ENCODE data around the gene RIT1.
"Not testable (repeated sequence)": the region's sequence is repeated elsewhere in the genome, so short reads cannot be mapped to it uniquely, and the experiment has no call there.

The RIT1 gene

DNA sequence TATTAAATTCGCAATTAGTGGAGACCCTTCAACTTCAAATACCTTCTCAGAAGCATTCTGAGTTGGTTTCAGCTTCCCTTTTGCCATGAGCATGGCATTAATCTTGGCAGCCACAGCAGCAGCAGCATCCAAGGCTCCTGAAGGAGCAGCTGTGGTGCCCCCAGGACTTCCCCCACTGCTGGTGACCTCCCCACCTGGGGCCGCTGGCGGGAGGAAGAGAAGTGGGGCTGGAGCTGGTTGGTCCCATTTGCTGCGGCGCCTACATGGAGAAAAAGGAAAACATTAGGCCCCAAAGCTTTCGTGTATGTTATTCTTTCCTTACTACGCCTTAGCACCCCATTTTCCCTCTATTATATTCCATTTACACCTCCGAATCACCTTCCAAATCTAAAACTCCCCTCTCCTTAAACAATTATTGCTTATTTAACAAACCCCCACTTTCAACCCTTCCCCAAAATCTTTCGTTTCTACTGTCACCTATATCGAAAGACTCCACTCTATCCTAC, 22.5 kb upstream of the RIT1 start:
- DNase-seq: no peak

- DNase-seq: no peak
These were observed 21.3 kb upstream of the RIT1 start for GRCh38 chr1:155932487-155932886.

DNA sequence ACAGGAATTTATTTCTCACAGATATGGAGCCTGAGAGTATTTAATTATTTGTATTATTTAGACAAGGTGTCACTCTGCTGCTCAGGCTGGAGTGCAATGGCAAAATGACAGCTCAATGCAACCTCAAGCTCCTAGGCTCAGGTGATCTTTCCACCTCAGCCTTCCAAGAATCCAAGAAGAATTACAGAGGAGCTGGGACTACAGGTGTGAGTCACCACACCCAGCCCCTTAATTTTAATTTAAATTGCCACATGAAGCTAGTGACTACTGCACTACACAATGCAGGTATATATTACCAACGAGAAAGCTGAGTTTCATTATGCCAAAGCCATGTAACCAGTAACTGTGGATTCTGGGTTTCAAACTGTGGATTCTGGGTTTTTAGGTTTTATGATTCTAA, 20.9 kb upstream of the RIT1 start:
- DNase-seq: no peak

GRCh38 chr1:155931332-155932038, 20.3 kb upstream of the RIT1 start:
- no peak for DNase-seq

DNA sequence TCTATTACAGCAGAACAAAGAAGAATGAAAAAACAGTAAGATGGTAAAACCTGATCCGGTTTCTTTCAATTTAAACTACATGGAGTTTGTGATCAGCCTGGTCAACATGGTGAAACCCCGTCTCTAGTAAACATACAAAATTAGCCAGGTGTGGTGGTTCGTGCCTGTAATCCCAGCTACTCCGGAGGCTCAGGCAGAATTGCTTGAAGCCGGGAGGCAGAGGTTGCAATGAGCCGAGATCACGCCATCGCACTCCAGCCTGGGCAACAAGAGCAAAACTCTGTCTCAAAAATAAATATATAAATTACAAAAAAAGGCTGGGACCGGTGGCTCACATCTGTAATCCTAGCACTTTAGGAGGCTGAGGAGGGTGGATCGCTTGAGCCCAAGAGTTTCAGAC, 19.6 kb upstream of the RIT1 start:
- not testable (repeated sequence) for DNase-seq

GRCh38 chr1:155929057-155929456, 17.9 kb upstream of the RIT1 start:
- no peak for DNase-seq

GRCh38 chr1:155925506-155925905, 14.4 kb upstream of the RIT1 start:
- no peak for DNase-seq

- DNase-seq: no peak
These were observed 9.6 kb upstream of the RIT1 start for GRCh38 chr1:155920717-155921116.

GRCh38 chr1:155919801-155920200, 8.7 kb upstream of the RIT1 start:
- no peak for DNase-seq

DNA sequence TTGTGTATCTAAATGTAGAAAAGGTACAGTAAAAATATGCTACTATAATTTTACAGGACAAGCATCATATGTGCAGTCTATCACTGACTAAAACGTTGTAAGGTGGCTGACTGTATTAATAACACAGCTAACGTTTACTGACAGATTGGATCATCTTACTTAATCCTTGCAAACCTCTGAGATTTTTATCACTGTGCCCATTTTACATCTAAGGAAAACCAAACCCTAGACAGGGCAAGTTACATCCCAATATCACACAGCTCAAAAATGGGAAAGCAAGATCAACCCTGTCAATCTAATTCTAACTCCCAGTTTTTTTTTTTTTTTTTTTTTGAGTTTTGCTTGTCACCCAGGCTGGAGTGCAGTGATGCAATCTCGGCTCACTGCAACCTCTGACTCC, 7.5 kb upstream of the RIT1 start:
- DNase-seq: no peak

DNA sequence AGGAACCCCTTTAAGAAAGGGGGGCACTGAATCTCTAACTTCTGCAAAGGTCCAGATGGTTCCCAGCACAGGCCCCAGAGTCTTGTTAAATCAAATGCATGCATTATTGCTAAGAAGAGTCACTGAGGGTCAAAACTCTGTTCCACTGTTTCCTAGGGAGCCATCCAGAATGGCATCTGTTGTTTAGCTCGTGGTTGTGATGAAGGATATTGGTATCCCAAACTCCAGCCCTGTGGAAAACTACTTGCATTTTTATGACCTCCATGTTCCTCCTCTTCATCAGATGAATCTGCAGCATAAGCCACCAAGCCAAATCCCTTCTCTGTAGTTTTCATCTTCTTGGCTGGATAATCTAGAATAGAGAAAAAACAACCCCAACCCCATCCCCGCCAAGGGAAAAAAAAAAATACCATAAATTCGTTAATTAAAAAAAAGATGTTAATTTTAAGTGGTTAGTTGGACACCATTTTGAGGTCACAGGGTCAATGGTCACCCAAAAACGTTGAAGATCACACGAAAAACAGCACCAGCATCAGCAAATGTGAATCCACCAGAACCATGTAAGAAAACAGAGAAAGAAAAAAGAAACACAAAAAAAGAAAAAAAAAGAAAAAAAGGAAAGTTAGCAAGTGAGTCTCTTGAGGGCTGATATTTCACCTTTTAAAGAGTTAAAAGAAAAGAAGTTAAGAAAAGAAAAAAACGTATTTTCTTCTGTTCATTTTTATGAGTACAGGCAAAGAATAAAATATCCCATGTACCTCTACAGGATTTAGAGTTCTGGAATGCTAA, 3.0 kb upstream of the RIT1 start:
- DNase-seq: no peak

DNA sequence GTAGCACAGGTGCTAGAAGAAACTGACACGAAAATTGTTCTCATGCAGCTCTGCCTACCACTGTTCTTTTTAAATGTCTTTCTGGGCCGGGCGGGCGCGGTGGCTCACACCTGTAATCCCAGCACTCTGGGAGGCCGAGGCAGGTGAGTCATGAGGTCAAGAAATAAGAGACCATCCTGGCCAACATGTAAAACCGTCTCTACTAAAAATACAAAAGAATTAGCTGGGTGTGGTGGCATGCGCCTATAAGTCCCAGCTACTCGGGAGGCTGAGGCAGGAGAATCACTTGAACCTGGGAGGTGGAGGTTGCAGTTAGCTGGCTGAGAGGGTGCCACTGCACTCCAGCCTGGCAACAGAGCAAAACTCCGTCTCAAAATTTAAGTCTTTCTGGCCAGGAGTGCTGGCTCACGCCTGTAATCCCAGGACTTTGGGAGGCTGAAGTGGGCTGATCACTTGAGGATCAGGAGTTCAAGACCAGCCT, 947 bp upstream of the RIT1 start:
- DNase-seq: no peak

DNA sequence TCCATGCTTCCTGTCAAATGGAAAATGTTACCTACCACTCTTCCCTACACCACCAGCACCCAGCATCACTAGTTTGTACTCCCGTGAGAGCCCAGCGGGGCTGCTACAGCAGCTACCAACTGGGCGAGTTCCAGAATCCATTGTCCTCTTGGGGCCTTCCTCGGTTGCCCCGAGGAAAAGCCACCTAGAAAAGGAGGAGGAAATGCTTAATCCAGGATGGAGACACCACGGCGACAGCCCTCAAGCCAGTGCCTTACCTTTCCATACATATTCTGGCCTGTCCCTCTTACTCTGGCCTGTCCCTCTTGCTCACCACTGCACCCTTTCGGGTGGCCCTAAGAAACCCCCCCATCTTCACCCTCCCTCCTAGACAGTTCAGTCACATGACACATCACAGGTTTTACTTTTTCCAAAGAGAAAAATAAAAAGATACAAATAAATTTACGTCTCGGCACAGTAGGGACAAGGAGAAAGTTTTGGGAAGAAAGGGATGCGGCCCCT, 478 bp downstream of the RIT1 start:
- no peak for DNase-seq

DNA sequence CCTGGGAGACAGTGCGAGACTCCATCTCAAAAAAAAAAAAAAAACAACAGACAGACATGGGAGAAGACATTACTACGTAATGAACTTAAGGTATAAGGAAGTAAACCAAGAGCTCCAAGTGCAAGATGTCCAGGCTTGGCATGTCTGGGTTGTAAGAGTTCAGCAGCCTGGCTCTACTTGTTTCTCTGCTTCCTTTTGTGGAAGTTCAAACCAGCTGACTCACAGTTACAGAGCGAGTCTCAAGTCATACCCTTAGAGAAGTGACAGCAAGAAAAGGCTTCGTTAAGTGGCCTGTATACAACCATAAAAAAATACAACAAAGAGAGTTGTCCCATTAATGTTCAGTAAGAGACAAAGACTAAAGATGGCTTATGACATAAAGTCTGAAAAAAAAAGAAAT, 1.3 kb downstream of the RIT1 start:
- DNase-seq: no peak

- no peak for DNase-seq
These were observed 6.9 kb downstream of the RIT1 start for GRCh38 chr1:155904261-155904660.

- DNase-seq: no peak
These were observed 11.0 kb downstream of the RIT1 start for GRCh38 chr1:155900161-155900560.

GRCh38 chr1:155899683-155900082, 11.5 kb downstream of the RIT1 start:
- DNase-seq: no peak

- DNase-seq: no peak
These were observed 12.3 kb downstream of the RIT1 start for GRCh38 chr1:155898888-155899287.

GRCh38 chr1:155897746-155898145, 13.4 kb downstream of the RIT1 start:
- DNase-seq: no peak

GRCh38 chr1:155896476-155896875, 14.7 kb downstream of the RIT1 start:
- DNase-seq: not testable (repeated sequence)

GRCh38 chr1:155895617-155896016, 15.5 kb downstream of the RIT1 start:
- DNase-seq: not testable (repeated sequence)

DNA sequence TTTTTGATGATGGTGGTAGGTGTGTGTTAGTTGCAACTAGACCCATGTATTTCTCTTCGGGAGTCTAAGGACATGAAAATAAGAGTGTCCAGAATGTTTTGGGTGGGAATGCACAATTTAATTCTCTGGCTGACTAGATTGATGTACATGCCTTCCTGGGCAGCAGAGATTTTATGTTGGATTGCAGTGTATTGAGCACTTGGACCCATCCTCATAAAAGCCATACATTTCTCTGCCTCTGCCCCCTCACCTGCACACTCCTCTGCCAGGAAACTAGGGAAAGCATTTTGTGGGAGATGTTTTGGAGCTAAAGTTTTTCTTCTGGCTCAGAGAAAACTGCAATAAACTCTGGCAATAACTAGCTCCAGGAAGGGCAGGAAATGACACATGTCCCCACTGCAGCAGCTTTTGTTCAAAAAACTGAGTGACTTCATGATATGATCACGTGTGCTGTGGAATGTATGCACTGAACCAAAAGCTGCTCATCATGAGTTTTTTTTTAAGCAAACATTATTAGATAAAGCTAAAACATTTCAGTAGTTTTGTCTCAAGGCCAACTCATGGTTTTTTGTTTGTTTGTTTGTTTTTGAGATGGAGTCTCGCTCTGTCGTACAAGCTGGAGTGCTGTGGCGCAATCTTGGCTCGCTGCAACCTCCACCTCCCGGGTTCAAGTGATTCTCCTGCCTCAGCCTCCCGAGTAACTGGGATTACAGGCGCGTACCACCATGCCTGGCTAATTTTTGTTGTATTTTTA, 17.6 kb downstream of the RIT1 start:
- no peak for DNase-seq

- DNase-seq: no peak
These were observed 18.4 kb downstream of the RIT1 start for GRCh38 chr1:155892796-155893195.
